Keratinocyte (primary cell): ENCODE measurements around the gene SCGB2A2. TPM values are rescaled to one million over a fixed set of nuclear protein-coding genes. Genes with fewer than 3 reads are reported as not detected.

Experiments used
- DNase-seq: peaks from one replicate; pipeline ENCODE4 v3.0.0-alpha.2; 2011; ENCODE audit warnings: low read depth, missing footprints, low spot score
- FAIRE-seq: peaks from 2 replicates; lab custom pipeline; 2011; peaks lifted over from hg19 to GRCh38; lab: Jason Lieb, UNC
- H2AFZ ChIP-seq: 2 replicates; pipeline ENCODE4 v1.6.0; 2012; ENCODE audit warnings: low read length, control low read depth, inconsistent platforms; ENCODE audit not compliant: control insufficient read depth
- H3K27ac ChIP-seq: 2 replicates; pipeline ENCODE4 v1.5.1; 2011; ENCODE audit warnings: low read length; ENCODE audit not compliant: control insufficient read depth, insufficient read depth
- H3K27me3 ChIP-seq: 3 replicates; pipeline ENCODE4 v1.6.0; 2011; ENCODE audit warnings: low read length; ENCODE audit not compliant: control insufficient read depth, insufficient read depth; ENCODE audit errors: extremely low read depth
- H3K36me3 ChIP-seq, 2 experiments: 2 replicates in 1 of 2; 3 replicates in 1 of 2; pipeline ENCODE4 v1.5.1; 2011; ENCODE audit warnings: low read length in 2 of 2, mild to moderate bottlenecking in 1 of 2; ENCODE audit not compliant: control insufficient read depth in 2 of 2, insufficient read depth in 2 of 2; ENCODE audit errors: extremely low read depth in 1 of 2
- H3K4me1 ChIP-seq: 3 replicates; pipeline ENCODE4 v1.5.1; 2011; ENCODE audit warnings: low read length; ENCODE audit not compliant: control insufficient read depth, insufficient read depth; ENCODE audit errors: extremely low read depth
- H3K4me2 ChIP-seq: 3 replicates; pipeline ENCODE4 v1.6.0; 2011; ENCODE audit warnings: low read depth, low read length; ENCODE audit not compliant: control insufficient read depth, insufficient read depth; ENCODE audit errors: extremely low read depth
- H3K4me3 ChIP-seq, 3 experiments: fragments of 200-600 bp in 1 of 3; sonication (generic) in 1 of 3; 2 replicates in 2 of 3; 3 replicates in 1 of 3; pipeline ENCODE4 v1.5.1; 2011 to 2016; ENCODE audit warnings: low read length in 3 of 3, mild to moderate bottlenecking in 3 of 3, control low read depth in 2 of 3, inconsistent platforms in 1 of 3, low read depth in 1 of 3, mixed read lengths in 1 of 3, mixed run types in 1 of 3, moderate library complexity in 1 of 3; ENCODE audit not compliant: control insufficient read depth in 2 of 3, insufficient read depth in 2 of 3; ENCODE audit errors: extremely low read depth in 1 of 3
- H3K79me2 ChIP-seq: 2 replicates; pipeline ENCODE4 v1.6.0; 2012; ENCODE audit warnings: low read length; ENCODE audit not compliant: control insufficient read depth, insufficient read depth
- H3K9ac ChIP-seq: 3 replicates; pipeline ENCODE4 v1.6.0; 2011; ENCODE audit warnings: low read length; ENCODE audit not compliant: control insufficient read depth, insufficient read depth; ENCODE audit errors: extremely low read depth
- H3K9me1 ChIP-seq: 3 replicates; pipeline ENCODE4 v1.6.0; 2011; ENCODE audit warnings: low read length; ENCODE audit not compliant: control insufficient read depth, insufficient read depth; ENCODE audit errors: extremely low read depth
- H3K9me3 ChIP-seq: 2 replicates; pipeline ENCODE4 v1.5.1; 2012; ENCODE audit warnings: low read depth, low read length; ENCODE audit not compliant: control insufficient read depth
- H4K20me1 ChIP-seq: 3 replicates; pipeline ENCODE4 v1.6.0; 2011; ENCODE audit warnings: low read length; ENCODE audit not compliant: control insufficient read depth, insufficient read depth; ENCODE audit errors: extremely low read depth
- CTCF ChIP-seq, 3 experiments: IDR thresholded peaks in 1 of 3; conservative IDR thresholded peaks in 1 of 3; optimal IDR thresholded peaks in 1 of 3; 2 replicates in 2 of 3; 3 replicates in 1 of 3; pipeline versions ENCODE3 to v1.5.1; 2011; ENCODE audit warnings: low read length in 3 of 3, mild to moderate bottlenecking in 3 of 3, moderate library complexity in 2 of 3, control low read depth in 1 of 3, inconsistent platforms in 1 of 3; ENCODE audit not compliant: insufficient read depth in 2 of 3; ENCODE audit errors: extremely low read depth in 1 of 3
- EZH2 ChIP-seq: IDR thresholded peaks from one replicate; pipeline ENCODE4 v1.6.1; 2012; ENCODE audit warnings: inconsistent platforms, mild to moderate bottlenecking, low read length, moderate library complexity
- dilution Hi-C: fragments of 300-500 bp; cut with MboI; formaldehyde crosslinking; loops from one replicate; pipeline ENCODE4 v1.7.0; 2020; ENCODE audit warnings: low sequenced_read_pairs; ENCODE audit not compliant: extremely low pct_ligation_motif_present
- polyA plus RNA-seq, 5 experiments: library from polyadenylated mRNA; depleted of rRNA in 3 of 5; stranded (reverse) in 3 of 5; stranded (forward) in 1 of 5; unstranded in 1 of 5; fragments of >200 nt; gene quantifications; 1 replicate in 1 of 5; 2 replicates in 3 of 5; 3 replicates in 1 of 5; pipeline versions ENCODE4 v1.2.1 to v1.2.3, GENCODE V29; 2011 to 2012; ENCODE audit warnings: missing spikeins in 2 of 5, low read depth in 1 of 5, low replicate concordance in 1 of 5

SCGB2A2 gene
- polyA plus RNA-seq, 1 donor (not counting 4 experiments of a cell fraction or from before 2014, with no cell fraction given), result not detected

- DNase-seq (no peak), FAIRE-seq (no peak)
- Histone ChIP-seq H2AFZ (no peak overlapping the region), H3K36me3 (no peaks in the 10 kb centered on the region), H3K27ac (no peak overlapping the region), H3K27me3 (no peaks in the 10 kb centered on the region), H3K4me1 (no peaks in the 10 kb centered on the region), H4K20me1 (no peaks in the 10 kb centered on the region), H3K9ac (no peak overlapping the region), H3K79me2 (no peaks in the 10 kb centered on the region), H3K9me3 (peaks cover 2% of the 10 kb centered on the region), H3K4me3 (no peak overlapping the region), H3K9me1 (no peaks in the 10 kb centered on the region), H3K4me2 (no peak overlapping the region)
- dilution Hi-C loops, result no loop called here
- TF ChIP-seq CTCF (optimal IDR thresholded peaks at IDR 0.05 in 1 of 3, IDR thresholded peaks at IDR 0.05 in 1 of 3, conservative IDR thresholded peaks at IDR 0.05 in 1 of 3; ENCODE audit: extremely low read depth in 1 of 3, insufficient read depth in 2 of 3, low read length in 3 of 3) (no peak), EZH2 (no peak)
Observed at GRCh38 chr11:62256281-62256680, 13.7 kb upstream of the SCGB2A2 start.

- Histone ChIP-seq H3K4me2 (no peak overlapping the region), H4K20me1 (no peaks in the 10 kb centered on the region), H3K4me1 (no peaks in the 10 kb centered on the region), H3K9ac (no peak overlapping the region), H3K27me3 (no peaks in the 10 kb centered on the region), H3K36me3 (no peaks in the 10 kb centered on the region), H3K79me2 (no peaks in the 10 kb centered on the region), H3K9me1 (no peaks in the 10 kb centered on the region), H3K9me3 (no peaks in the 10 kb centered on the region), H2AFZ (no peak overlapping the region), H3K27ac (no peak overlapping the region), H3K4me3 (no peak overlapping the region)
- dilution Hi-C loops, result no loop called here
- DNase-seq (no peak), FAIRE-seq (no peak)
- no peak for TF ChIP-seq EZH2
- TF ChIP-seq CTCF (optimal IDR thresholded peaks at IDR 0.05 in 1 of 3, IDR thresholded peaks at IDR 0.05 in 1 of 3, conservative IDR thresholded peaks at IDR 0.05 in 1 of 3; ENCODE audit: extremely low read depth in 1 of 3, insufficient read depth in 2 of 3, low read length in 3 of 3), result no peak
Observed at GRCh38 chr11:62260261-62260953, 9.6 kb upstream of the SCGB2A2 start.
